Brain microvascular endothelial cell (primary cell): ENCODE results near the gene XPOT.

Source experiments
- DNase-seq: peaks from one replicate; pipeline ENCODE4 v3.0.0-alpha.2; 2020
- H3K27ac ChIP-seq: fragments of 250-450 bp; sonication (Bioruptor Pico); 2 replicates; pipeline ENCODE4 v1.5.1; 2020; ENCODE audit warnings: mild to moderate bottlenecking, moderate library complexity
- H3K27me3 ChIP-seq: fragments of 250-450 bp; sonication (Bioruptor Pico); replicated peaks from 2 replicates; pipeline ENCODE4 v1.5.1; 2020; ENCODE audit warnings: mild to moderate bottlenecking
- H3K36me3 ChIP-seq: fragments of 250-450 bp; sonication (Bioruptor Pico); replicated peaks from 2 replicates; pipeline ENCODE4 v1.5.1; 2020; ENCODE audit warnings: mild to moderate bottlenecking
- H3K4me3 ChIP-seq: 2 replicates; pipeline ENCODE4 v1.5.1; 2011; ENCODE audit warnings: low read depth, mild to moderate bottlenecking, control low read depth, low read length, moderate library complexity
- CTCF ChIP-seq: IDR thresholded peaks from 2 replicates; pipeline ENCODE4 v1.5.1; 2011; ENCODE audit warnings: low read depth, mild to moderate bottlenecking, moderate library complexity, low read length, control low read depth, inconsistent platforms; ENCODE audit errors: missing control alignments
- in situ Hi-C: cut with HindIII; loops from 2 replicates; pipeline ENCODE4 v1.10.0; 2017; ENCODE audit warnings: low sequenced_read_pairs, low pct_ligation_motif_present

XPOT gene

GRCh38 chr12:64412459-64412858, 8.3 kb downstream of the XPOT start:
- DNase-seq, result no peak
- H3K36me3 ChIP-seq, result peaks cover 67% of the 10 kb centered on the region
- in situ Hi-C loops, result no loop called here
- no peak overlapping the region for H3K27ac ChIP-seq
- H3K4me3 ChIP-seq, result no peak overlapping the region
- H3K27me3 ChIP-seq, result no peaks in the 10 kb centered on the region
- TF ChIP-seq CTCF, result no peak

- no peaks in the 10 kb centered on the region for H3K27me3 ChIP-seq
- in situ Hi-C loops, result no loop called here
- no peak for DNase-seq
- no peak overlapping the region for H3K4me3 ChIP-seq
- TF ChIP-seq CTCF, result no peak
- H3K27ac ChIP-seq, result no peak overlapping the region
- H3K36me3 ChIP-seq, result peaks cover 80% of the 10 kb centered on the region
These were observed 9.7 kb downstream of the XPOT start for GRCh38 chr12:64413884-64414283.

- in situ Hi-C loops, result no loop called here
- Histone ChIP-seq H3K27me3 (no peaks in the 10 kb centered on the region), H3K4me3 (no peak overlapping the region), H3K27ac (no peak overlapping the region), H3K36me3 (peaks cover 82% of the 10 kb centered on the region)
- no peak for DNase-seq
- TF ChIP-seq CTCF, result no peak
These were observed 14.0 kb downstream of the XPOT start for GRCh38 chr12:64418209-64418608.

GRCh38 chr12:64419696-64420095, 15.5 kb downstream of the XPOT start:
- Histone ChIP-seq H3K27ac (no peak overlapping the region), H3K4me3 (no peak overlapping the region), H3K27me3 (no peaks in the 10 kb centered on the region), H3K36me3 (peaks cover 82% of the 10 kb centered on the region)
- TF ChIP-seq CTCF, result no peak
- DNase-seq, result no peak
- in situ Hi-C loops, result no loop called here

GRCh38 chr12:64427988-64428387, 23.8 kb downstream of the XPOT start:
- no peaks in the 10 kb centered on the region for H3K27me3 ChIP-seq
- in situ Hi-C loops, result no loop called here
- no peak overlapping the region for H3K27ac ChIP-seq
- H3K36me3 ChIP-seq, result peaks cover 90% of the 10 kb centered on the region
- no peak overlapping the region for H3K4me3 ChIP-seq
- DNase-seq, result no peak
- TF ChIP-seq CTCF, result no peak

- Histone ChIP-seq H3K36me3 (peaks cover 92% of the 10 kb centered on the region), H3K27ac (no peak overlapping the region), H3K4me3 (no peak overlapping the region), H3K27me3 (no peaks in the 10 kb centered on the region)
- DNase-seq, result no peak
- TF ChIP-seq CTCF, result no peak
- in situ Hi-C loops, result no loop called here
These were observed 24.8 kb downstream of the XPOT start for GRCh38 chr12:64428956-64429355.
